H1 (cell line): Measurements from ENCODE around the gene LRBA.

ENCODE experiments used
- EGR1 ChIP-seq: IDR thresholded peaks from 2 replicates; pipeline ENCODE4 v1.6.1; 2011; ENCODE audit warnings: low read depth, low read length, borderline replicate concordance
- TF ChIP-seq, protein P1 (sequence below), 3 experiments: IDR thresholded peaks; 1 replicate in 2 of 3; 2 replicates in 1 of 3; pipeline versions ENCODE4 v1.5.1 to v1.6.1; 2011; ENCODE audit warnings: low read length in 3 of 3, mild to moderate bottlenecking in 3 of 3, inconsistent platforms in 2 of 3, low read depth in 1 of 3, moderate library complexity in 1 of 3; ENCODE audit not compliant: insufficient read depth in 1 of 3; ENCODE audit errors: control extremely low read depth in 1 of 3

- TF ChIP-seq, protein P1, sequence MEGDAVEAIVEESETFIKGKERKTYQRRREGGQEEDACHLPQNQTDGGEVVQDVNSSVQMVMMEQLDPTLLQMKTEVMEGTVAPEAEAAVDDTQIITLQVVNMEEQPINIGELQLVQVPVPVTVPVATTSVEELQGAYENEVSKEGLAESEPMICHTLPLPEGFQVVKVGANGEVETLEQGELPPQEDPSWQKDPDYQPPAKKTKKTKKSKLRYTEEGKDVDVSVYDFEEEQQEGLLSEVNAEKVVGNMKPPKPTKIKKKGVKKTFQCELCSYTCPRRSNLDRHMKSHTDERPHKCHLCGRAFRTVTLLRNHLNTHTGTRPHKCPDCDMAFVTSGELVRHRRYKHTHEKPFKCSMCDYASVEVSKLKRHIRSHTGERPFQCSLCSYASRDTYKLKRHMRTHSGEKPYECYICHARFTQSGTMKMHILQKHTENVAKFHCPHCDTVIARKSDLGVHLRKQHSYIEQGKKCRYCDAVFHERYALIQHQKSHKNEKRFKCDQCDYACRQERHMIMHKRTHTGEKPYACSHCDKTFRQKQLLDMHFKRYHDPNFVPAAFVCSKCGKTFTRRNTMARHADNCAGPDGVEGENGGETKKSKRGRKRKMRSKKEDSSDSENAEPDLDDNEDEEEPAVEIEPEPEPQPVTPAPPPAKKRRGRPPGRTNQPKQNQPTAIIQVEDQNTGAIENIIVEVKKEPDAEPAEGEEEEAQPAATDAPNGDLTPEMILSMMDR (IDR thresholded peaks at IDR 0.05; ENCODE audit: control extremely low read depth in 1 of 3, insufficient read depth in 1 of 3, low read depth in 1 of 3, low read length in 3 of 3): no peak
- no peak for TF ChIP-seq EGR1
Observed at GRCh38 chr4:150283689-150284088, 731.4 kb downstream of the LRBA start.
